ENCODE results near the gene ZNF133. TPM values are rescaled to one million over a fixed set of nuclear protein-coding genes. Genes with fewer than 3 reads are reported as not detected.

ZNF133 gene
- total and polyA plus RNA-seq, 2 donors from 2014 or later, result 12.8 to 15.0 TPM

- Histone ChIP-seq H3K4me3 (ENCODE audit: low read length in 3 of 3) (no peak overlapping the region), H3K9ac (ENCODE audit: low read length in 3 of 3) (no peak overlapping the region), H3K27ac (ENCODE audit: low read depth in 2 of 2, low read length in 2 of 2) (no peak overlapping the region), H3K27me3 (ENCODE audit: control insufficient read depth, insufficient read depth, low read length) (no peaks in the 10 kb centered on the region), H3K36me3 (ENCODE audit: control insufficient read depth in 2 of 3, insufficient read depth in 3 of 3, low read length in 3 of 3) (no peaks in the 10 kb centered on the region), H3K4me1 (ENCODE audit: control insufficient read depth in 2 of 3, insufficient read depth in 2 of 3, low read depth in 1 of 3, low read length in 3 of 3) (no peaks in the 10 kb centered on the region), H3K9me3 (ENCODE audit: control insufficient read depth in 2 of 3, insufficient read depth in 1 of 3, low read length in 3 of 3) (no peaks in the 10 kb centered on the region)
- no peak for DNase-seq
- no peak for FAIRE-seq
- intact Hi-C loops (cut with DNase I), result no loop called here
- no peak for TF ChIP-seq CTCF (IDR thresholded peaks at IDR 0.05; ENCODE audit: borderline replicate concordance, extremely low read depth, insufficient read depth)
These were observed 32.8 kb upstream of the ZNF133 start for GRCh38 chr20:18255526-18255925.

GRCh38 chr20:18256440-18257090 is 31.8 kb upstream of the ZNF133 start:
- H3K9ac ChIP-seq (ENCODE audit: low read length in 3 of 3), result no peak overlapping the region
- TF ChIP-seq CTCF (IDR thresholded peaks at IDR 0.05; ENCODE audit: borderline replicate concordance, extremely low read depth, insufficient read depth), result no peak
- intact Hi-C loops (cut with DNase I), result no loop called here
- no peak overlapping the region for H3K27ac ChIP-seq (ENCODE audit: low read depth in 2 of 2, low read length in 2 of 2)
- no peak for DNase-seq
- H3K27me3 ChIP-seq (ENCODE audit: control insufficient read depth, insufficient read depth, low read length), result no peaks in the 10 kb centered on the region
- no peaks in the 10 kb centered on the region for H3K36me3 ChIP-seq (ENCODE audit: control insufficient read depth in 2 of 3, insufficient read depth in 3 of 3, low read length in 3 of 3)
- no peaks in the 10 kb centered on the region for H3K4me1 ChIP-seq (ENCODE audit: control insufficient read depth in 2 of 3, insufficient read depth in 2 of 3, low read depth in 1 of 3, low read length in 3 of 3)
- no peaks in the 10 kb centered on the region for H3K9me3 ChIP-seq (ENCODE audit: control insufficient read depth in 2 of 3, insufficient read depth in 1 of 3, low read length in 3 of 3)
- H3K4me3 ChIP-seq (ENCODE audit: low read length in 3 of 3), result no peak overlapping the region
- no peak for FAIRE-seq

DNA sequence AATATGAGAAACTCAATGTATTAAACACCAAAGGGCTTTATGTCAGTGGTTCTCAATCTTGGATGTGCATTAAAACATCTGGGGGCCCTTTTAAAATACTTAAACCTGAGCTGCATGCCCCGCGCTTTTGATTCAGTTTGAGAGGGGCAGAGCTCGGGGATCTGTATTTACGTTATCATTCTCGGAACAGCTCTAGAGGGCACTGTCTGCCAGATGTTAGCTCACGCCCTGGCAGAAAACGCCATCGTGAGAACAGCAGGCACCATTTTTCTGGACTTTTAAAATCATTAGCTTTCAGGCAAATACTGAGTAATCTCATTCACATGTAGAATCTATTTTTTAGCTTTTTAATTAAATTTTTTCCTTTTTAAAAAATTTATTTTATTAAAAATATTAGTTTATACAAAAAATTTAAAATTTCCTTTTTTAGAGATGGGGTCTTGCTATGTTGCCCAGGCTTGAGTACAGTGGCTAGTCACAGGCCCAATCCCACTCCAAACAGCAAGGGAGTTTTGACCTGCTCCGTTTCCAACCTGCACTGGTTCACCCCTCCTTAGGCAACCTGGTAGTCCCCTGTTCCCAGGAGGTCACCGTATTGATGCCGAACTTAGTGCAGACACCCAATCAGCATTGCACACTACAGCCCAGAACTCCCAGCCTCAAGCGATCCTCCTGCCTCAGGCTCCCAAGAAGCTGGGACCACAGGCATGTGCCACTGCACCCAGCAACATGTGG is 30.0 kb upstream of the ZNF133 start:
- Histone ChIP-seq H3K27ac (ENCODE audit: low read depth in 2 of 2, low read length in 2 of 2) (no peak overlapping the region), H3K27me3 (ENCODE audit: control insufficient read depth, insufficient read depth, low read length) (no peaks in the 10 kb centered on the region), H3K4me1 (ENCODE audit: control insufficient read depth in 2 of 3, insufficient read depth in 2 of 3, low read depth in 1 of 3, low read length in 3 of 3) (no peaks in the 10 kb centered on the region), H3K4me3 (ENCODE audit: low read length in 3 of 3) (no peak overlapping the region), H3K9me3 (ENCODE audit: control insufficient read depth in 2 of 3, insufficient read depth in 1 of 3, low read length in 3 of 3) (no peaks in the 10 kb centered on the region), H3K9ac (ENCODE audit: low read length in 3 of 3) (no peak overlapping the region), H3K36me3 (ENCODE audit: control insufficient read depth in 2 of 3, insufficient read depth in 3 of 3, low read length in 3 of 3) (no peaks in the 10 kb centered on the region)
- no peak for TF ChIP-seq CTCF (IDR thresholded peaks at IDR 0.05; ENCODE audit: borderline replicate concordance, extremely low read depth, insufficient read depth)
- no peak for DNase-seq
- FAIRE-seq, result no peak
- intact Hi-C loops (cut with DNase I), result no loop called here

Data from kidney (tissue), 14 donors.